ENCODE results near the gene GRIK5.
"Not testable (repeated sequence)": the region's sequence is repeated elsewhere in the genome, so short reads cannot be mapped to it uniquely, and the experiment has no call there.

Gene GRIK5

GRCh38 chr19:42105368-42105767, 35.4 kb upstream of the GRIK5 start:
- Histone ChIP-seq H3K23ac (ENCODE audit: low read length in 2 of 2) (no peak overlapping the region), H2BK120ac (ENCODE audit: low read depth, low read length) (no peak overlapping the region), H2AK5ac (ENCODE audit: low read length, severe bottlenecking) (no peak overlapping the region), H3K4ac (ENCODE audit: low read depth in 1 of 2, low read length in 2 of 2) (no peak overlapping the region), H3K27ac (ENCODE audit: low read length, poor library complexity, severe bottlenecking) (no peak overlapping the region), H3K9ac (ENCODE audit: low read length) (peak overlapping the region; percentile 54), H2AFZ (ENCODE audit: low read depth, low read length) (no peak overlapping the region), H3K18ac (ENCODE audit: low read depth in 1 of 2, low read length in 2 of 2) (no peak overlapping the region), H2BK5ac (ENCODE audit: low read depth, low read length, poor library complexity, severe bottlenecking) (no peak overlapping the region), H3K4me2 (ENCODE audit: low read length, poor library complexity, severe bottlenecking) (no peak overlapping the region), H4K91ac (ENCODE audit: low read length) (no peak overlapping the region), H3K14ac (ENCODE audit: low read length in 2 of 2) (no peak overlapping the region), H3K36me3 (ENCODE audit: control insufficient read depth in 1 of 2, insufficient read depth in 2 of 2, low read depth in 1 of 2, low read length in 2 of 2) (peaks cover 0 to 13% of the 10 kb centered on the region in 2 experiments), H3K9me3 (ENCODE audit: control insufficient read depth, low read length) (no peaks in the 10 kb centered on the region), H2BK15ac (ENCODE audit: low read depth, poor library complexity, severe bottlenecking) (no peak overlapping the region), H3K79me1 (replicated peaks; ENCODE audit: low read length, poor library complexity, severe bottlenecking) (no peaks in the 10 kb centered on the region), H3K4me1 (ENCODE audit: control insufficient read depth, insufficient read depth, low read depth, low read length) (peaks cover 6% of the 10 kb centered on the region), H3K27me3 (ENCODE audit: control insufficient read depth in 1 of 2, insufficient read depth in 1 of 2, low read length in 2 of 2) (no peaks in the 10 kb centered on the region), H4K8ac (ENCODE audit: low read length) (no peak overlapping the region), H3K4me3 (ENCODE audit: insufficient read depth in 1 of 2, low read depth in 1 of 2, low read length in 2 of 2) (no peak overlapping the region), H2BK12ac (ENCODE audit: low read length in 2 of 2) (no peak overlapping the region)
- WGBS: 80% methylated on average over 2 of the region's 2 CpGs
- no peak for DNase-seq

- H4K8ac ChIP-seq (ENCODE audit: low read length): no peak overlapping the region
- no peak overlapping the region for H3K9ac ChIP-seq (ENCODE audit: low read length)
- no peaks in the 10 kb centered on the region for H3K4me1 ChIP-seq (ENCODE audit: control insufficient read depth, insufficient read depth, low read depth, low read length)
- no peak overlapping the region for H3K4ac ChIP-seq (ENCODE audit: low read depth in 1 of 2, low read length in 2 of 2)
- no peak overlapping the region for H3K18ac ChIP-seq (ENCODE audit: low read depth in 1 of 2, low read length in 2 of 2)
- no peak overlapping the region for H2BK5ac ChIP-seq (ENCODE audit: low read depth, low read length, poor library complexity, severe bottlenecking)
- peaks cover 5 to 23% of the 10 kb centered on the region in 2 experiments for H3K36me3 ChIP-seq (ENCODE audit: control insufficient read depth in 1 of 2, insufficient read depth in 2 of 2, low read depth in 1 of 2, low read length in 2 of 2)
- no peak overlapping the region for H2AFZ ChIP-seq (ENCODE audit: low read depth, low read length)
- H3K27me3 ChIP-seq (ENCODE audit: control insufficient read depth in 1 of 2, insufficient read depth in 1 of 2, low read length in 2 of 2): no peaks in the 10 kb centered on the region
- H3K4me2 ChIP-seq (ENCODE audit: low read length, poor library complexity, severe bottlenecking): no peak overlapping the region
- H3K27ac ChIP-seq (ENCODE audit: low read length, poor library complexity, severe bottlenecking): no peak overlapping the region
- H3K9me3 ChIP-seq (ENCODE audit: control insufficient read depth, low read length): no peaks in the 10 kb centered on the region
- no peak for DNase-seq
- H4K91ac ChIP-seq (ENCODE audit: low read length): no peak overlapping the region
- WGBS: 80% methylated on average over 2 of the region's 2 CpGs
- no peak overlapping the region for H3K4me3 ChIP-seq (ENCODE audit: insufficient read depth in 1 of 2, low read depth in 1 of 2, low read length in 2 of 2)
- H3K23ac ChIP-seq (ENCODE audit: low read length in 2 of 2): no peak overlapping the region
- no peak overlapping the region for H2BK12ac ChIP-seq (ENCODE audit: low read length in 2 of 2)
- no peaks in the 10 kb centered on the region for H3K79me1 ChIP-seq (replicated peaks; ENCODE audit: low read length, poor library complexity, severe bottlenecking)
- no peak overlapping the region for H3K14ac ChIP-seq (ENCODE audit: low read length in 2 of 2)
- H2BK120ac ChIP-seq (ENCODE audit: low read depth, low read length): no peak overlapping the region
- no peak overlapping the region for H2AK5ac ChIP-seq (ENCODE audit: low read length, severe bottlenecking)
- no peak overlapping the region for H2BK15ac ChIP-seq (ENCODE audit: low read depth, poor library complexity, severe bottlenecking)
Observed at GRCh38 chr19:42102877-42103276, 32.9 kb upstream of the GRIK5 start.

GRCh38 chr19:42100241-42100640, 30.2 kb upstream of the GRIK5 start:
- H2BK120ac ChIP-seq (ENCODE audit: low read depth, low read length); H3K18ac ChIP-seq (ENCODE audit: low read depth in 1 of 2, low read length in 2 of 2); H4K8ac ChIP-seq (ENCODE audit: low read length); H4K91ac ChIP-seq (ENCODE audit: low read length); H3K27me3 ChIP-seq (ENCODE audit: control insufficient read depth in 1 of 2, insufficient read depth in 1 of 2, low read length in 2 of 2); H3K79me1 ChIP-seq (replicated peaks; ENCODE audit: low read length, poor library complexity, severe bottlenecking); H3K9me3 ChIP-seq (ENCODE audit: control insufficient read depth, low read length); H3K4me2 ChIP-seq (ENCODE audit: low read length, poor library complexity, severe bottlenecking); H3K14ac ChIP-seq (ENCODE audit: low read length in 2 of 2); H3K4me3 ChIP-seq (ENCODE audit: insufficient read depth in 1 of 2, low read depth in 1 of 2, low read length in 2 of 2); H2AFZ ChIP-seq (ENCODE audit: low read depth, low read length); H3K23ac ChIP-seq (ENCODE audit: low read length in 2 of 2); H2BK5ac ChIP-seq (ENCODE audit: low read depth, low read length, poor library complexity, severe bottlenecking); H3K4ac ChIP-seq (ENCODE audit: low read depth in 1 of 2, low read length in 2 of 2); H2BK15ac ChIP-seq (ENCODE audit: low read depth, poor library complexity, severe bottlenecking); H2AK5ac ChIP-seq (ENCODE audit: low read length, severe bottlenecking); H2BK12ac ChIP-seq (ENCODE audit: low read length in 2 of 2); DNase-seq; H3K27ac ChIP-seq (ENCODE audit: low read length, poor library complexity, severe bottlenecking); H3K9ac ChIP-seq (ENCODE audit: low read length); H3K4me1 ChIP-seq (ENCODE audit: control insufficient read depth, insufficient read depth, low read depth, low read length): not testable (repeated sequence)
- WGBS: 90% methylated on average over 10 of the region's 10 CpGs
- H3K36me3 ChIP-seq (ENCODE audit: control insufficient read depth in 1 of 2, insufficient read depth in 2 of 2, low read depth in 1 of 2, low read length in 2 of 2): peaks cover 18 to 37% of the 10 kb centered on the region in 2 experiments

GRCh38 chr19:42099336-42099925, 29.4 kb upstream of the GRIK5 start:
- peaks cover 24 to 44% of the 10 kb centered on the region in 2 experiments for H3K36me3 ChIP-seq (ENCODE audit: control insufficient read depth in 1 of 2, insufficient read depth in 2 of 2, low read depth in 1 of 2, low read length in 2 of 2)
- WGBS: 74% methylated on average over 6 of the region's 6 CpGs

More at GRCh38 chr19:42099336-42099925, 29.4 kb upstream of the GRIK5 start:
- no peaks in the 10 kb centered on the region for H3K79me1 ChIP-seq (replicated peaks; ENCODE audit: low read length, poor library complexity, severe bottlenecking)
- H2BK12ac ChIP-seq (ENCODE audit: low read length in 2 of 2): no peak overlapping the region
- H3K9me3 ChIP-seq (ENCODE audit: control insufficient read depth, low read length): no peaks in the 10 kb centered on the region
- no peak overlapping the region for H3K18ac ChIP-seq (ENCODE audit: low read depth in 1 of 2, low read length in 2 of 2)
- H2BK15ac ChIP-seq (ENCODE audit: low read depth, poor library complexity, severe bottlenecking): no peak overlapping the region
- H3K27ac ChIP-seq (ENCODE audit: low read length, poor library complexity, severe bottlenecking): no peak overlapping the region
- no peak for DNase-seq
- no peak overlapping the region for H2AFZ ChIP-seq (ENCODE audit: low read depth, low read length)
- H3K4me3 ChIP-seq (ENCODE audit: insufficient read depth in 1 of 2, low read depth in 1 of 2, low read length in 2 of 2): no peak overlapping the region
- no peak overlapping the region for H3K14ac ChIP-seq (ENCODE audit: low read length in 2 of 2)
- no peak overlapping the region for H4K91ac ChIP-seq (ENCODE audit: low read length)
- no peak overlapping the region for H3K4me2 ChIP-seq (ENCODE audit: low read length, poor library complexity, severe bottlenecking)
- no peak overlapping the region for H3K9ac ChIP-seq (ENCODE audit: low read length)
- no peak overlapping the region for H2BK5ac ChIP-seq (ENCODE audit: low read depth, low read length, poor library complexity, severe bottlenecking)
- no peak overlapping the region for H4K8ac ChIP-seq (ENCODE audit: low read length)
- H3K27me3 ChIP-seq (ENCODE audit: control insufficient read depth in 1 of 2, insufficient read depth in 1 of 2, low read length in 2 of 2): no peaks in the 10 kb centered on the region
- H3K23ac ChIP-seq (ENCODE audit: low read length in 2 of 2): no peak overlapping the region
- no peak overlapping the region for H2AK5ac ChIP-seq (ENCODE audit: low read length, severe bottlenecking)
- peaks cover 2% of the 10 kb centered on the region for H3K4me1 ChIP-seq (ENCODE audit: control insufficient read depth, insufficient read depth, low read depth, low read length)
- no peak overlapping the region for H2BK120ac ChIP-seq (ENCODE audit: low read depth, low read length)
- no peak overlapping the region for H3K4ac ChIP-seq (ENCODE audit: low read depth in 1 of 2, low read length in 2 of 2)

Data from mesenchymal stem cell (in vitro differentiated cells and primary cell).